ENCODE data around the gene ZNF57. TPM values are rescaled to one million over a fixed set of nuclear protein-coding genes. Genes with fewer than 3 reads are reported as not detected.
A peak's percentile ranks its signal among the peaks of the same experiment; 100 is the strongest.

ZNF57 gene
- total and polyA plus RNA-seq, 7 donors: 1.4 to 16.8 (median 6.1) TPM

DNA sequence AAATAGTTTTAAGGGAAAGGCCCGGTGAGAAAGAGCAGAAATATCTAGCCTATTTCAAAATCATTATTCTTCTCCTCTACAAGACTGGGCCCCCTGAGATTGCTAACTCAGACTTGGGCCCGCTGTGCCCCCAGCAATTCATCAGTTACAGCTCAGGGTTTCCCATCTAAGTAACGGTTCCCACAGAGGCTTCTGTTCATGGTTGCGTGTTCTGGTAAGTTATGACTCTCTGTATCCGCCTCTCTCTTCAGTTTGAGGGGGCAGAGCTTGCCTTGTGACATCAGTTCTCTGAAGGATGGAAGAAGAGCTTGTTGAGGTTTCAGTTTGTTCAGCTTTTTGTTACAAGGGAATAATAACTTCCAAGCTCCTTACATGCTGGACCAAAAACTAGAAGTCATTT is 11.6 kb downstream of the ZNF57 start:
- no peaks in the 10 kb centered on the region for H3K9me3 ChIP-seq
- H3K4me1 ChIP-seq: no peaks in the 10 kb centered on the region
- TF ChIP-seq POLR2AphosphoS5 (IDR thresholded peaks at IDR 0.05) (no peak), POLR2A (IDR thresholded peaks at IDR 0.05) (no peak), EP300 (IDR thresholded peaks at IDR 0.05) (no peak)
- TF ChIP-seq, protein P1, sequence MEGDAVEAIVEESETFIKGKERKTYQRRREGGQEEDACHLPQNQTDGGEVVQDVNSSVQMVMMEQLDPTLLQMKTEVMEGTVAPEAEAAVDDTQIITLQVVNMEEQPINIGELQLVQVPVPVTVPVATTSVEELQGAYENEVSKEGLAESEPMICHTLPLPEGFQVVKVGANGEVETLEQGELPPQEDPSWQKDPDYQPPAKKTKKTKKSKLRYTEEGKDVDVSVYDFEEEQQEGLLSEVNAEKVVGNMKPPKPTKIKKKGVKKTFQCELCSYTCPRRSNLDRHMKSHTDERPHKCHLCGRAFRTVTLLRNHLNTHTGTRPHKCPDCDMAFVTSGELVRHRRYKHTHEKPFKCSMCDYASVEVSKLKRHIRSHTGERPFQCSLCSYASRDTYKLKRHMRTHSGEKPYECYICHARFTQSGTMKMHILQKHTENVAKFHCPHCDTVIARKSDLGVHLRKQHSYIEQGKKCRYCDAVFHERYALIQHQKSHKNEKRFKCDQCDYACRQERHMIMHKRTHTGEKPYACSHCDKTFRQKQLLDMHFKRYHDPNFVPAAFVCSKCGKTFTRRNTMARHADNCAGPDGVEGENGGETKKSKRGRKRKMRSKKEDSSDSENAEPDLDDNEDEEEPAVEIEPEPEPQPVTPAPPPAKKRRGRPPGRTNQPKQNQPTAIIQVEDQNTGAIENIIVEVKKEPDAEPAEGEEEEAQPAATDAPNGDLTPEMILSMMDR (IDR thresholded peaks at IDR 0.05): no peak
- no peak overlapping the region for H3K27ac ChIP-seq
- intact Hi-C loops (cut with DNase I): no loop called here
- no peak overlapping the region for H3K4me3 ChIP-seq
- peaks cover 6 to 19% (median 11%) of the 10 kb centered on the region in 4 donors for H3K36me3 ChIP-seq
- H3K27me3 ChIP-seq: no peaks in the 10 kb centered on the region
- DNase-seq: no peak
- WGBS, 2 donors: 94 to 96% methylated on average over 5 of the region's 5 CpGs

DNA sequence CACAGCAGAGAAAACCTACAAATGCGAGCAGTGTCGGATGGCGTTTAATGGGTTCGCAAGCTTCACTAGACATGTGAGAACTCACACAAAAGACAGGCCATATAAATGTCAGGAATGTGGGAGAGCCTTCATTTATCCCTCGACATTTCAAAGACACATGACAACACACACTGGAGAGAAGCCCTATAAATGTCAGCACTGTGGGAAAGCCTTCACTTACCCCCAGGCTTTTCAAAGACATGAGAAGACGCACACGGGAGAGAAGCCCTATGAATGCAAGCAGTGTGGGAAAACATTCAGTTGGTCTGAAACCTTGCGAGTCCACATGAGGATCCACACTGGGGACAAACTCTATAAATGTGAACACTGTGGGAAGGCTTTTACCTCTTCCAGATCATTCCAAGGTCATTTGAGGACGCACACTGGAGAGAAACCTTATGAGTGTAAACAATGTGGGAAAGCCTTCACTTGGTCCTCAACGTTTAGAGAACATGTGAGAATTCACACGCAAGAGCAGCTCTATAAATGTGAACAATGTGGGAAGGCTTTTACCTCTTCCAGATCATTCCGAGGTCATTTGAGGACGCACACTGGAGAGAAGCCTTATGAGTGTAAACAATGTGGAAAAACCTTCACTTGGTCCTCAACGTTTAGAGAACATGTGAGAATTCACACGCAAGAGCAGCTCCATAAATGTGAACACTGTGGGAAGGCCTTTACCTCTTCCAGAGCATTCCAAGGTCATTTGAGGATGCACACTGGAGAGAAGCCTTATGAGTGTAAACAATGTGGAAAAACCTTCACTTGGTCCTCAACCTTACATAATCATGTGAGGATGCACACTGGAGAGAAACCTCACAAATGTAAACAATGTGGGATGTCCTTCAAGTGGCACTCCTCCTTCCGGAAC is 16.8 kb downstream of the ZNF57 start:
- peaks cover 16 to 36% (median 20%) of the 10 kb centered on the region in 4 donors for H3K36me3 ChIP-seq

DNA sequence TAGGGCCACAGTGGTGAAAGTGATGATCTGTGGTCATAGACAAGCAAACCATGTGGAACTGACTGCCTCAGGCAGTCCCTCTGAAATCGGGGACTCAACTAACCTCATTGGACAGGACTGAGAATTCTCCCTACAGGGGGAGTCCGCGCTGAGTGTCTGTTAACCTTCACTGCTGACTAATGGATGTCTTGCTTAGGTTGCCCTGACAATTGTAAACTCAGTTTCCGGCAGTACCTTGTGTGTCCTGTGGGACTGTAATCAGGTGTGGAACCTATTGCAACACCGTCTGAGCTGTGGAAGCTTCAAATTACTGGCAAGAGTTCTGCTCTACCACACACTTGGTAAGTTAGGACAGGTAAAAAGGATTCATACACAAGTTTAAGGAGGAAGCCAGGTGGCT is 22.3 kb downstream of the ZNF57 start:
- Histone ChIP-seq H3K4me3 (no peak overlapping the region), H3K27ac (peak overlapping the region in 3 of 4 donors; percentile 12 to 70 (median 47)), H3K36me3 (peaks cover 0 to 11% (median 4%) of the 10 kb centered on the region in 4 donors), H3K9me3 (peaks cover 0 to under 1% (median 0%) of the 10 kb centered on the region in 4 donors), H3K4me1 (peaks cover 0 to 17% (median 13%) of the 10 kb centered on the region in 4 donors), H3K27me3 (no peaks in the 10 kb centered on the region)
- 32 to 55% methylated on average over 5 of the region's 5 CpGs for WGBS, 2 donors
- TF ChIP-seq, protein P1 (IDR thresholded peaks at IDR 0.05): peak in 1 of 4 experiments; percentile 13
- no peak for TF ChIP-seq POLR2A (IDR thresholded peaks at IDR 0.05)
- intact Hi-C loops (cut with DNase I): no loop called here
- DNase-seq: no peak

More for the DNA sequence above, 16.8 kb downstream of the ZNF57 start:
- intact Hi-C loops (cut with DNase I): no loop called here
- no peaks in the 10 kb centered on the region for H3K27me3 ChIP-seq
- H3K4me1 ChIP-seq: no peaks in the 10 kb centered on the region
- no peak overlapping the region for H3K4me3 ChIP-seq
- peak; percentile 1 for DNase-seq
- peaks cover 0 to 6% (median 0%) of the 10 kb centered on the region in 4 donors for H3K9me3 ChIP-seq
- TF ChIP-seq POLR2AphosphoS5 (IDR thresholded peaks at IDR 0.05) (no peak), EP300 (IDR thresholded peaks at IDR 0.05) (no peak), POLR2A (IDR thresholded peaks at IDR 0.05) (no peak)
- TF ChIP-seq, protein P1 (IDR thresholded peaks at IDR 0.05): no peak
- 96 to 98% methylated on average over 16 of the region's 16 CpGs for WGBS, 2 donors
- no peak overlapping the region for H3K27ac ChIP-seq

DNA sequence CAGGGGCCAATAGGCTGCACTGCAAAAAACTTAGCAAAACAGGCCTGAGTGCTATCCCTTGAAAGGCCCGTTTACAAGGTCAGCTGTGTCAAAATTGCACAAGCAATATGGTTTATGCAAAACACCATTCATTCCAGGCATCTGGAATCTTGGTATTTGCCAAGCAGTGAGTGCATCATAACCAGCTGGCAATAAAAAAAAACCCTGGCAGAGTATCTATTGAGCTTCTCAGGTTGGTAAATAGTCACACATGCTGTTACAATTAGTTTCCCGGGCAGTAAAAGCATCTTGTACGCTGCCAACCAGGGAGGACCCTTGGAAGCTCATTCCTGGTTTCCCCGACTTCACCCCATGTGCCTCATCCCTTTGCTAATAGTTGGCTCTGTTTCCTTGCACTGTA is 22.8 kb downstream of the ZNF57 start:
- no peak overlapping the region for H3K4me3 ChIP-seq
- DNase-seq: no peak
- WGBS, 2 donors: 16 to 53% methylated on average over 4 of the region's 4 CpGs
- H3K4me1 ChIP-seq: peaks cover 0 to 17% (median 13%) of the 10 kb centered on the region in 4 donors
- H3K9me3 ChIP-seq: no peaks in the 10 kb centered on the region
- peaks cover 0 to 6% (median 0%) of the 10 kb centered on the region in 4 donors for H3K36me3 ChIP-seq
- no peaks in the 10 kb centered on the region for H3K27me3 ChIP-seq
- TF ChIP-seq, protein P1 (IDR thresholded peaks at IDR 0.05): no peak
- TF ChIP-seq POLR2AphosphoS5 (IDR thresholded peaks at IDR 0.05) (peak in 2 of 4 donors; percentile 34 to 57), POLR2A (IDR thresholded peaks at IDR 0.05) (no peak), EP300 (IDR thresholded peaks at IDR 0.05) (no peak)
- H3K27ac ChIP-seq: peak overlapping the region in 3 of 4 donors; percentile 12 to 70 (median 47)
- intact Hi-C loops (cut with DNase I): no loop called here

All from sigmoid colon (tissue), 7 donors.